Sigmoid colon (tissue), 4 donors: Measurements from ENCODE around the gene TEP1.

Source experiments
- EP300 ChIP-seq, 4 donors: sonication (generic); formaldehyde crosslinking; IDR thresholded peaks; one replicate each; pipeline ENCODE4 v1.6.1; 2017; ENCODE audit warnings: antibody characterized with exemption in 4 of 4
- POLR2A ChIP-seq, 2 donors: fragments of 450-650 bp; IDR thresholded peaks; one replicate each; pipeline ENCODE4 v1.6.1; 2016; ENCODE audit warnings: antibody characterized with exemption in 2 of 2, mild to moderate bottlenecking in 2 of 2, moderate library complexity in 2 of 2
- POLR2AphosphoS5 ChIP-seq, 4 donors: sonication (generic); formaldehyde crosslinking; IDR thresholded peaks; one replicate each; pipeline ENCODE4 v1.6.1; 2017; ENCODE audit warnings: antibody characterized with exemption in 4 of 4
- TF ChIP-seq, protein P1 (sequence below), 4 experiments: fragments of 450-650 bp in 3 of 4; fragments of 200-600 bp in 1 of 4; IDR thresholded peaks; one replicate each; pipeline ENCODE4 v1.5.1; 2016 to 2019; ENCODE audit warnings: antibody characterized with exemption in 4 of 4, mild to moderate bottlenecking in 3 of 4, moderate library complexity in 2 of 4

DNA sequence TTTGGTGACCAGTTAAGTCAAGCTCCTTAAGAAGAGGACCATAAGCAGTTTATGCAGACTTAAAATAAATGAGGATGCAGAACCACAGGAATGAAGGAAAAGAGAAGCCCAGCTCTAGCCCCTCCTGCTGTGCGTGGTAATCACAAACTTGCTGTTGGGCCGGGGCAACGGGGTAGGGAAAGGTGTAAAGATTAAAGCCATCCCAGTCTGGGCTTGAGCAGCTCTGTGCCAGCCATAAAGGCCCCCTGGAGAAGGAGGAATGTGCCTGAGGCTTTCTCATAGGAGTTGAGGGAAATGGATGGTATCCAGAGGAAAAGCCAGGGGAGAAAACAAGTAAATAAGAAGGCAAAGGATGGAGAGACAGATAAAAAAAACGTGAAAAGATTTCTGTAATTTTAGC is 25.1 kb downstream of the TEP1 start:
- TF ChIP-seq, protein P1, sequence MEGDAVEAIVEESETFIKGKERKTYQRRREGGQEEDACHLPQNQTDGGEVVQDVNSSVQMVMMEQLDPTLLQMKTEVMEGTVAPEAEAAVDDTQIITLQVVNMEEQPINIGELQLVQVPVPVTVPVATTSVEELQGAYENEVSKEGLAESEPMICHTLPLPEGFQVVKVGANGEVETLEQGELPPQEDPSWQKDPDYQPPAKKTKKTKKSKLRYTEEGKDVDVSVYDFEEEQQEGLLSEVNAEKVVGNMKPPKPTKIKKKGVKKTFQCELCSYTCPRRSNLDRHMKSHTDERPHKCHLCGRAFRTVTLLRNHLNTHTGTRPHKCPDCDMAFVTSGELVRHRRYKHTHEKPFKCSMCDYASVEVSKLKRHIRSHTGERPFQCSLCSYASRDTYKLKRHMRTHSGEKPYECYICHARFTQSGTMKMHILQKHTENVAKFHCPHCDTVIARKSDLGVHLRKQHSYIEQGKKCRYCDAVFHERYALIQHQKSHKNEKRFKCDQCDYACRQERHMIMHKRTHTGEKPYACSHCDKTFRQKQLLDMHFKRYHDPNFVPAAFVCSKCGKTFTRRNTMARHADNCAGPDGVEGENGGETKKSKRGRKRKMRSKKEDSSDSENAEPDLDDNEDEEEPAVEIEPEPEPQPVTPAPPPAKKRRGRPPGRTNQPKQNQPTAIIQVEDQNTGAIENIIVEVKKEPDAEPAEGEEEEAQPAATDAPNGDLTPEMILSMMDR (IDR thresholded peaks at IDR 0.05) = no peak
- TF ChIP-seq POLR2AphosphoS5 (IDR thresholded peaks at IDR 0.05) = no peak
- TF ChIP-seq EP300 (IDR thresholded peaks at IDR 0.05) = no peak
- no peak for TF ChIP-seq POLR2A (IDR thresholded peaks at IDR 0.05)
